GM21515 (cell line): Measurements from ENCODE around the gene RNF144A.
"Not testable (repeated sequence)": the region's sequence is repeated elsewhere in the genome, so short reads cannot be mapped to it uniquely, and the experiment has no call there.

Source experiments
- ATAC-seq: cut with Tn5 transposase; IDR thresholded peaks from one replicate; pipeline ENCODE4 v1.9.1; 2021; ENCODE audit not compliant: unreplicated experiment

RNF144A gene

GRCh38 chr2:6927753-6928152, 10.5 kb downstream of the RNF144A start:
- ATAC-seq = no peak

DNA sequence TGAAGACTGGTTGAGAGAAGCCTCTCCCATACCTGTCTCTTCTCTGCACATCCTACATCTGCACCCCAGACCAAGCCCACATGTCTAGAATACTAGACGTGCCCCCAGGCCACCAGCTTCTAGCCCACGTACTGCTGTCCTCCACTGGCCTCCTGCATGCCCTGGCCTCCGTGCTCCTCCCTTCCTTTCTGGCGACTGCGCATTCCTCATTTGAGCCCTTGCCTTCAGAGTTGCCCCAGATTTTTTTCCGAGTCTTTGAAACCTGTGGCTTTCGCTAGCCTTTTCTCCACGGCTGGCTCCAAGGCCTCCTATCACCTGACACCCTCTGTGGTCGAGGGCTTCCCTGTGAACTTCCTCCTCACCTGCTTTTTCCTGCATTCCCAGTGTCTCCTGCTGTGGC, 11.2 kb downstream of the RNF144A start:
- ATAC-seq = no peak

DNA sequence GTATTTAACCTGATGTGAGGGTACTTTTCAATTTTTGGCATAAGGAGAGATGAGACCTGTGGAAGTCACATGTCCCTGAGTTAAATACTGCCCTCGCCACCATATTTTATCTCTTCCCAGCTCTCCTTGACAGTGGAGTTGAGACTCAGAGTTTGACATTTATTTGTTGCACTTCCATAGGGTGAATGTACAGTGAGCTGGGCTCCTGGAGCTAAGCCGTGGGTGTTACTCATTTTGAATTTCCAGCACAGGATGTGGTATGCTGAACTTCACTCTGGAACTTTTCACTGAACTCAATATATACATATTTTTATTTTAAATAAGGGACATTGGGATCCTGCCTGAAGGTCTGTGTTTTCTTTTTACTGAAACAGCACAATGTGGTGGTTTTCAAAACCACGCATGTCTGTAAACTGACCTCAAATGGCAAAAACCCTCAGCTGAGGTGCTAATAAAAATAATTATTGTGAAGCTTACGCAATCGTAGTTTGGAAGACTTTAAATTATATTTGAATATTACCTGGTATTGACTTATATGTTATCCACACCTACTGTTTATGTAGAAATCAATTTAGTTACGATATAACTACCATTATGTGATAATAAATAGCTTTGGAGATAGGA, 12.1 kb downstream of the RNF144A start:
- ATAC-seq = no peak

GRCh38 chr2:6930923-6931647, 13.9 kb downstream of the RNF144A start:
- ATAC-seq = no peak

DNA sequence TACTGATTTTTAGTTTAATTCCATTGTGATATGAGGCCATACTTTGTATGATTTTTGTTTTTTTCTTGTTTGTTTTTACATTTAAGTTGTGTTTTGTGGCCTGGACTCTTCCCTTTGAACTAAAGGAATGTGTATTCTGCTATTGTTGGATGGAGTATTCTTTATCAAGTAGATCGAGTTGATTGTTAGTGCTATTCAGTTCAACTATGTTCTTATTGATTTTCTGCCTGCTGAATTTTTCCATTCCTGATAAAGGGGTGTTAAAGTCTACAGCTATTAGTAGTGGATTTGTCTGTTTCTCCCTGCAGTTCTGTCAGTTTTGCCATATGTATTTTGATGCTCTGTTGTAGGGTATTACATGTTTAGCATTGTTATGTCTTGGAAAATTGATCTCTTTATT, 14.5 kb downstream of the RNF144A start:
- ATAC-seq = no peak

DNA sequence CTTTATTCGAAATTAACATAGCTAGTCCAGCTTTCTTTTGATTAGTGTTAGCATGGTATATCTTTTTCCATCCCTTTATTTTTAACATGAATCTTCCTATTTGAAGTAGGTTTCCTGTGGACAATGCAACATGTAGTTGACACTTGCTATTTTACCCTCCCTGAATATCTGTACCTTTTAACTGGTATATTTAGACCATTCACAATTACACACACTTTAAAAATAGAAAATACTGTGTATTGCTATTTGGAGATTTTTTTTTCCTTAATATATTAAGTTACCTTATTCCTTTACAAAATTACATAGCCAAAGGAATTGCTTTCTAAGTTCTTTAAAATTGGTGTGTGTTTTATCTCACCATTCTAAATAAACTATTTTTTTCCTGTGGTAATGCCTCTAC, 15.0 kb downstream of the RNF144A start:
- ATAC-seq = no peak

- ATAC-seq = no peak
These were observed 15.6 kb downstream of the RNF144A start for GRCh38 chr2:6932828-6933227.

DNA sequence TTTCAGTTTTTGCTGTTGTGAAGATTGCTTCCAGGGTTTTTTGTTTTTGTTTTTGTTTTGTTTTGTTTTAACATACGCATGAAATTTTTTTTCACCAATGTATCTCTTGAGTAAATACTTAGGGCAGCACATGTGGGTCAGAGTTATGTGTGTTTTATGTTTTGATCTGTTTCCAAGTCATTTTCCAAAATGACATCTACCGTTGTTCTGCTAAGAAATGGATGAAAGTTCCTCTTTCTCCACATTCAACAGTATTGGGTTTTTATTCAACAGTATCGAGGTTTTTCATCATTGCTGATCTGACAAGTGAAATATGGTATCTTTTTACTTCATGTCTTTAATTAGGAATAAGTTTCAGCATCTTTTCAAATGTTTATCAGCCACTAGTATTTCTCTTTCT, 16.7 kb downstream of the RNF144A start:
- no peak for ATAC-seq

GRCh38 chr2:6934345-6934744, 17.1 kb downstream of the RNF144A start:
- ATAC-seq = no peak

DNA sequence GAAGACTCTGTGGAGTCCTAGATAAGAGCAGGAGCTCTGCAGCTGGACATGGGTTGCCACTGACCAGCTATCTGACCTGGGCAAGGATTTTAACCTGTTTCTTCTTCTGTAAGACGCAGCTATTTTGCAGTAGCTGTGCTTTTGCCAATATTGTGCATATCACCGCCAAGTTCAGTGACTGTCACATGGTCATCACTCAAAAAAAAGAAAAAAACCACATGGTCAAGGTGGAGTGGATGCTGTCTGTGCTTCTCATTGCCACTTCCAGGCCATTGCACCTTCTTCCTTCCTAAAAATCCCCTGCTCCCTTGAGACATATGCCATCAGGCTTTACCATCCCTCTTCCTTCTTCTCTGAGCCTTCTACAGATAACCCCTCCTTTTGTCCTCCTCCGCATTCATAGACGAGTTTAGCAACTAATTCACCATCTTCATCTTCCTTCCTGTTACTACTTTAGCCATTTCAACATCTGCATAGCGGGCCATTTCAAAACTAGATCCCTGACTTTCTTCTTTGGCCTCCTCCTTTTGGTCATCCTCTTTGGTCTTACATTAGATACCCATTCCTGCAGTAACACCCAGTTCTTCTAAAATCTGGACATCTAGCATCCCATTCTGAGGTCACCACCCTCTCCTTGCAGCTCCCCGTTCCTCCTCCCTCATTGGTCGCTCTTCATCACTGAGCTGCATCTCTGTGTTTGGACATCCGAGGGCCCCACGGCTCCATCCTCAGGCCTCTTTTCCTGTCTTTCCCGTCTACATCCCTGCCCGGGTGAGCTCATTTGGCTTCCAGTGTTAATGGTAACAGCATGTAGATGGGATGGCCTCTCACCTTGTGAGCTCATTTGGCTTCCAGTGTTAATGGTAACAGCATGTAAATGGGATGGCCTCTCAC, 17.8 kb downstream of the RNF144A start:
- ATAC-seq = no peak

DNA sequence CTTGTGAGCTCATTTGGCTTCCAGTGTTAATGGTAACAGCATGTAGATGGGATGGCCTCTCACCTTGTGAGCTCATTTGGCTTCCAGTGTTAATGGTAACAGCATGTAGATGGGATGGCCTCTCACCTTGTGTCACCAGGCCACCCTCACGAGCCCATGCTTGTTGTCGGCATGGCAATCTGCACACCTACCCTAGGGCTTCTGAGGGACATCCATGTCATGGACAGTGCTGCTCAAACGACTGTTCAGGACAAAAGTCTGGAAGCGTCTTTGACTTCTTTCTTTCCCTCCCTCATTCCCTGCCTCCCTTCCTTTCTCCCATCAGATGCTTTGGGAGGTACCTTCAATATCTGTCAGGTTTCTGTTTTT, 18.4 kb downstream of the RNF144A start:
- ATAC-seq = not testable (repeated sequence)

- ATAC-seq = no peak
These were observed 19.9 kb downstream of the RNF144A start for GRCh38 chr2:6937157-6937556.

DNA sequence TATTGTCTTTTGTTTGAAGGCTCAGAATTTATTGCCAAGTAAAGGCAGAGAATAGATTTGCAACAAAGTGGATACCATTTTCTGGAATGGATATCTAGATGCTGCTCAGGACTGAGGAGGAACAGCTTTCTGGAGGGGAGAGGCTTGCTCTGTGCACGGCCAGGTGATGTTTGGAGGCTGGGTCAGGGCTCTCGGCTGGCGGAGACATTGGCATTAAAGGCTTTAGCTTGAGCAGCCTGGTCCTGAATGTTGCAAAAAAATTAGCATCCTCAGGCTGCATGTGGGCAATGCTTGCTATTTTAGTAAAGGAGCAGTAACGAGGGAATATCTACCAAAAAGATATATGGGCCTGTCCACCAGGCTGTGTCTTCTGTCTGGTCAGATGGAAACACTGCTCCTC, 20.4 kb downstream of the RNF144A start:
- ATAC-seq = no peak

DNA sequence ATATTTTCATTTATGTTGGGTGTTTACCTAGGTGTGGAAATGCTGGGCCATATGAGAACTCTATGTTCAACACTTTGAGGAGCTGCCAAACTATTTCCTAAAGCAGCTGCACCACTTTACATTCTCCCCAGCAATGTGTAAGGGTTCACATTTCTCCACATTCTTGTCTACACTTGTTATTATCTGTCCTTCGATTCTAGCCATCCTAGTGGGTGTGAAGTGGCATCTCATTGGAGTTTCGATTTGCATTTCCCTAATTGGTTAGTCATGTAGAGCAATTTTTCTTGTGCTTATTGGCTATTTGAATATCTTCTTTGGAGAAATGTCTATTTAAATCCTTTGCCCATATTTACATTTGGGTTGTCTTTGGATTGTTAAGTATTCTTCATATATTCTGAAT, 21.9 kb downstream of the RNF144A start:
- ATAC-seq = no peak

DNA sequence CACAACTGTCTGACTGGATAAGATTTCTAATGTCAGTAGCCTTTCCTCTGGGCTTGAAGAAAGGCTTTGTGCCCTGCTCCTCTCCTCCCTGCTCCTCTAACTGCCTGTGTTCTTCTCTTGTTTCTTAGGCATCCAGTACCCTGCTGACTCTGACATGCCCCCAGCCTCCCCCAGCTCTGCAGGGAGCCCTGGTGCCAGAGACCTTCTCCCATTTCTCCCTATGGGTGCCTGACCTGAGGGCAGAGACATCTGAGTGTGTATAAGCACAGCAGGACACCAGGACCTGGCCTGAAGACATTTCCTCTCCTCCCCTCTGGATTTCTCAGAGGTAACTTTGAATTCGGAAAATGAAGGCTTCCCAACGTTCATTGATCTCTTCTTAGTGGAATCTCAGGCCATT, 23.6 kb downstream of the RNF144A start:
- no peak for ATAC-seq

GRCh38 chr2:6941299-6942046, 24.3 kb downstream of the RNF144A start:
- no peak for ATAC-seq

- ATAC-seq = no peak
These were observed 25.6 kb downstream of the RNF144A start for GRCh38 chr2:6942848-6943247.

- no peak for ATAC-seq
These were observed 26.3 kb downstream of the RNF144A start for GRCh38 chr2:6943523-6943922.

DNA sequence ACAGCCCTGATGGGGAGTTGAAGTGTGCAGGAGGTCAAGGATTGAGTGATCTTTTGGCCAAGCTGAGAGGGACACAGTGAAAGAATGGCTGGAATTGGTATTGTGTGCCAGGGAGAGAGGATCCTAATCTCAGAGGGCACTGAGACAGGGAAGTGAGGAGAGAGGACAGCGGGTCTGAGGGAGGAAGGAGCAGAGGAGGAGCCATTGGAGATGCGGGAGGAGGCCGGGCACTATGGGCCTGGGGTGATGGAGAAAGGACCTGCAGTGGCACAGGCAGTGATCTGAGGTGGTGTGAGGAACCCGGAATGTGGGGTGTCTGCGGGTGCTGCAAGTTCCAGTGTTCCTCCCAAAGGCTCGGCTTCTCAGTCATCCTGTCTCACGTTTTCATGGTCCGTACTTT, 26.8 kb downstream of the RNF144A start:
- ATAC-seq = no peak

- ATAC-seq = no peak
These were observed 27.3 kb downstream of the RNF144A start for GRCh38 chr2:6944555-6944954.

GRCh38 chr2:6945087-6945813, 28.0 kb downstream of the RNF144A start:
- ATAC-seq = peak; percentile 93
